H1 (cell line): ENCODE measurements around the gene DOCK3. TPM values are rescaled to one million over a fixed set of nuclear protein-coding genes. Genes with fewer than 3 reads are reported as not detected.

Source experiments
- CTCF ChIA-PET: fragments of 300-600 bp; sonication (Branson Sonifier 250); formaldehyde crosslinking; loops from one replicate; lab custom pipeline; 2021; ENCODE audit not compliant: partially characterized antibody; lab: Charles Lee
- POLR2A ChIA-PET: fragments of 300-600 bp; sonication (Branson Sonifier 250); formaldehyde crosslinking; loops from one replicate; lab custom pipeline; 2021; ENCODE audit warnings: inconsistent platforms; ENCODE audit not compliant: partially characterized antibody; lab: Charles Lee
- DNase-seq, 2 experiments: peaks; one replicate each; pipeline versions ENCODE4 v3.0.0 to v3.0.0-alpha.2; 2010 to 2022; ENCODE audit warnings: low spot score in 2 of 2, low read depth in 1 of 2, mixed read lengths in 1 of 2
- FAIRE-seq: peaks from 2 replicates; lab custom pipeline; 2011; peaks lifted over from hg19 to GRCh38; lab: Jason Lieb, UNC
- H2AFZ ChIP-seq: 2 replicates; pipeline ENCODE4 v1.8.1; 2012; ENCODE audit warnings: low read length, inconsistent platforms
- H2AK5ac ChIP-seq: 2 replicates; pipeline ENCODE4 v1.6.1; 2013; ENCODE audit warnings: low read depth, low read length
- H2BK120ac ChIP-seq: replicated peaks from 2 replicates; pipeline ENCODE3; 2013; ENCODE audit warnings: low read depth, low read length, inconsistent platforms
- H2BK12ac ChIP-seq: 2 replicates; pipeline ENCODE4 v1.6.1; 2013; ENCODE audit warnings: low read depth, low read length
- H2BK15ac ChIP-seq: 2 replicates; pipeline ENCODE4 v1.6.1; 2013; ENCODE audit warnings: low read length
- H2BK20ac ChIP-seq: 2 replicates; pipeline ENCODE4 v1.6.1; 2013; ENCODE audit warnings: low read length
- H2BK5ac ChIP-seq: 2 replicates; pipeline ENCODE4 v1.6.1; 2013; ENCODE audit warnings: low read depth, low read length
- H3K14ac ChIP-seq: 2 replicates; pipeline ENCODE4 v1.6.1; 2013; ENCODE audit warnings: inconsistent platforms; ENCODE audit not compliant: insufficient read length
- H3K18ac ChIP-seq: 2 replicates; pipeline ENCODE4 v1.6.1; 2013; ENCODE audit warnings: low read length; ENCODE audit errors: extremely low read depth
- H3K23ac ChIP-seq: 2 replicates; pipeline ENCODE4 v1.6.1; 2013; ENCODE audit warnings: inconsistent platforms; ENCODE audit not compliant: insufficient read length
- H3K23me2 ChIP-seq: 2 replicates; pipeline ENCODE4 v1.6.1; 2013; ENCODE audit warnings: low read depth, low read length
- H3K27ac ChIP-seq: 2 replicates; pipeline ENCODE4 v1.6.1; 2011; ENCODE audit warnings: low read depth, low read length, inconsistent platforms
- H3K27me3 ChIP-seq, 4 experiments: replicated peaks in 1 of 4; 1 replicate in 1 of 4; 2 replicates in 3 of 4; pipeline versions ENCODE4 v1.6.1 to v1.8.1; 2011 to 2013; ENCODE audit warnings: low read length in 3 of 4, mild to moderate bottlenecking in 3 of 4, inconsistent platforms in 2 of 4, mixed read lengths in 2 of 4, moderate library complexity in 1 of 4; ENCODE audit not compliant: control insufficient read depth in 3 of 4, insufficient read depth in 3 of 4; ENCODE audit errors: extremely low read depth in 1 of 4
- H3K36me3 ChIP-seq, 4 experiments: 2 replicates each; pipeline versions ENCODE4 v1.6.1 to v1.8.1; 2011 to 2013; ENCODE audit warnings: mild to moderate bottlenecking in 4 of 4, low read length in 3 of 4, moderate library complexity in 2 of 4, control low read depth in 1 of 4, inconsistent platforms in 1 of 4; ENCODE audit not compliant: insufficient read depth in 4 of 4, control insufficient read depth in 2 of 4
- H3K4ac ChIP-seq: replicated peaks from 2 replicates; pipeline ENCODE3; 2013; ENCODE audit warnings: low read length, low read depth, mixed read lengths, inconsistent platforms; ENCODE audit not compliant: insufficient read length
- H3K4me1 ChIP-seq, 4 experiments: replicated peaks in 1 of 4; 1 replicate in 1 of 4; 2 replicates in 3 of 4; pipeline versions ENCODE4 v1.6.1 to v1.8.1; 2011 to 2013; ENCODE audit warnings: low read length in 3 of 4, inconsistent platforms in 2 of 4, mixed read lengths in 1 of 4; ENCODE audit not compliant: insufficient read depth in 4 of 4, control insufficient read depth in 3 of 4
- H3K4me2 ChIP-seq, 2 experiments: 2 replicates each; pipeline versions ENCODE4 v1.6.1 to v1.8.1; 2011 to 2013; ENCODE audit warnings: low read depth in 2 of 2, low read length in 2 of 2, control low read depth in 1 of 2, inconsistent platforms in 1 of 2, mild to moderate bottlenecking in 1 of 2; ENCODE audit not compliant: insufficient read depth in 1 of 2
- H3K4me3 ChIP-seq, 4 experiments: fragments of 200-600, 300-600 bp in 1 of 4; sonication (generic), shearing (Covaris generic), sonication (Bioruptor Twin) in 1 of 4; 2 replicates each; pipeline versions ENCODE4 v1.5.1 to v1.8.1; 2011 to 2016; ENCODE audit warnings: low read length in 4 of 4, low read depth in 3 of 4, control low read depth in 2 of 4, inconsistent platforms in 2 of 4, mild to moderate bottlenecking in 2 of 4, mixed read lengths in 1 of 4, moderate library complexity in 1 of 4; ENCODE audit not compliant: insufficient read depth in 2 of 4; ENCODE audit errors: extremely low read depth in 1 of 4
- H3K56ac ChIP-seq: replicated peaks from 2 replicates; pipeline ENCODE3; 2013; ENCODE audit warnings: low read depth, mild to moderate bottlenecking, mixed read lengths, low read length, inconsistent platforms; ENCODE audit not compliant: insufficient read length
- H3K79me1 ChIP-seq: 2 replicates; pipeline ENCODE4 v1.6.1; 2013; ENCODE audit warnings: low read depth, low read length, control low read depth
- H3K79me2 ChIP-seq, 2 experiments: 2 replicates each; pipeline versions ENCODE4 v1.6.1 to v1.8.1; 2012 to 2013; ENCODE audit warnings: low read length in 2 of 2, mild to moderate bottlenecking in 2 of 2, inconsistent platforms in 1 of 2; ENCODE audit not compliant: insufficient read depth in 2 of 2, control insufficient read depth in 1 of 2
- H3K9ac ChIP-seq, 4 experiments: replicated peaks in 1 of 4; 1 replicate in 1 of 4; 2 replicates in 3 of 4; pipeline versions ENCODE4 v1.6.1 to v1.8.1; 2011 to 2013; ENCODE audit warnings: low read depth in 3 of 4, low read length in 3 of 4, control low read depth in 2 of 4, mild to moderate bottlenecking in 2 of 4, moderate library complexity in 2 of 4, inconsistent platforms in 1 of 4; ENCODE audit errors: extremely low read depth in 1 of 4
- H3K9me3 ChIP-seq, 2 experiments: 2 replicates each; pipeline versions ENCODE4 v1.6.1 to v1.8.1; 2012 to 2013; ENCODE audit warnings: mild to moderate bottlenecking in 2 of 2, moderate library complexity in 2 of 2, control low read depth in 1 of 2, inconsistent platforms in 1 of 2, low read depth in 1 of 2, low read length in 1 of 2, mixed read lengths in 1 of 2; ENCODE audit not compliant: insufficient read depth in 2 of 2
- H4K20me1 ChIP-seq, 2 experiments: replicated peaks in 1 of 2; 2 replicates each; pipeline versions ENCODE3 to v1.8.1; 2011 to 2013; ENCODE audit warnings: inconsistent platforms in 2 of 2, low read length in 2 of 2, mild to moderate bottlenecking in 1 of 2; ENCODE audit not compliant: insufficient read depth in 2 of 2, control insufficient read depth in 1 of 2
- H4K5ac ChIP-seq: 2 replicates; pipeline ENCODE4 v1.6.1; 2013; ENCODE audit warnings: low read length, low read depth, mixed read lengths, inconsistent platforms; ENCODE audit not compliant: insufficient read length
- H4K8ac ChIP-seq: 2 replicates; pipeline ENCODE4 v1.8.0; 2013; ENCODE audit warnings: mild to moderate bottlenecking, moderate library complexity, low read length, inconsistent platforms; ENCODE audit not compliant: insufficient read depth; ENCODE audit errors: extremely low read depth
- H4K91ac ChIP-seq: replicated peaks from 2 replicates; pipeline ENCODE3; 2013; ENCODE audit warnings: low read length, mixed read lengths, inconsistent platforms; ENCODE audit not compliant: insufficient read length
- CEBPB ChIP-seq: IDR thresholded peaks from 2 replicates; pipeline ENCODE4 v1.6.1; 2012; ENCODE audit warnings: low read depth, low read length
- CHD1 ChIP-seq: IDR thresholded peaks from 2 replicates; pipeline ENCODE4 v1.6.1; 2012; ENCODE audit warnings: low read depth, low read length, improper control_type of control experiment
- FOSL1 ChIP-seq: IDR thresholded peaks from 2 replicates; pipeline ENCODE4 v1.6.1; 2011; ENCODE audit warnings: mild to moderate bottlenecking, low read depth, low read length, moderate library complexity; ENCODE audit not compliant: insufficient read depth
- KDM5A ChIP-seq: fragments of 200-600 bp; IDR thresholded peaks from 2 replicates; pipeline ENCODE4 v1.7.1; 2012; ENCODE audit warnings: mild to moderate bottlenecking, low read length, inconsistent platforms, mixed read lengths
- PHF8 ChIP-seq: fragments of 200-600 bp; sonication (generic); conservative IDR thresholded peaks from 2 replicates; pipeline ENCODE4 v1.7.1; 2012; ENCODE audit warnings: low read depth, mild to moderate bottlenecking, inconsistent platforms, low read length, moderate library complexity
- POU5F1 ChIP-seq: IDR thresholded peaks from 2 replicates; pipeline ENCODE4 v1.6.1; 2011; ENCODE audit warnings: low read depth, mild to moderate bottlenecking, low read length, moderate library complexity
- SP2 ChIP-seq: IDR thresholded peaks from 2 replicates; pipeline ENCODE4 v1.6.1; 2012; ENCODE audit warnings: mild to moderate bottlenecking, low read length, inconsistent platforms
- TEAD4 ChIP-seq: IDR thresholded peaks from 2 replicates; pipeline ENCODE4 v1.6.1; 2012; ENCODE audit warnings: low read depth, low read length, inconsistent platforms, mixed read lengths
- YY1 ChIP-seq: IDR thresholded peaks from 2 replicates; pipeline ENCODE4 v1.6.1; 2011; ENCODE audit warnings: low read depth, mild to moderate bottlenecking, low read length
- WGBS, 2 experiments: shearing (Covaris generic) in 1 of 2; methylation state at CpG; one replicate each; pipeline versions ENCODE4 v1.1.6 to v1.1.7; 2013 to 2015; ENCODE audit warnings: low lambda C conversion rate in 2 of 2, mixed read lengths in 2 of 2, inconsistent platforms in 1 of 2, low coverage in 1 of 2, missing lambda C conversion rate in 1 of 2; ENCODE audit not compliant: insufficient replicate concordance in 2 of 2, insufficient coverage in 1 of 2, insufficient read length in 1 of 2; ENCODE audit errors: extremely low coverage in 1 of 2, missing lambda C conversion rate in 1 of 2; 5-methylcytosine and 5-hydroxymethylcytosine counted together
- polyA plus RNA-seq, 7 experiments: library from polyadenylated mRNA; depleted of rRNA in 3 of 7; stranded (reverse) in 5 of 7; unstranded in 2 of 7; fragments of >200 nt in 5 of 7; fragments of 200-250 nt in 2 of 7; gene quantifications; 1 replicate in 5 of 7; 2 replicates in 1 of 7; 4 replicates in 1 of 7; pipeline versions ENCODE4 v1.2.1 to v1.2.3, GENCODE V29; 2011 to 2013; ENCODE audit warnings: missing spikeins in 2 of 7, mixed read lengths in 2 of 7
- total RNA-seq: library from RNA; stranded (reverse); fragmentation: NEBNext Ultra II Directional; extraction: Animal tissue kit (Norgen Biotek cat#: 25700); gene quantifications from 2 replicates; pipeline ENCODE4 v1.2.1, GENCODE V29; 2021
- TF ChIP-seq, protein P1 (sequence below): IDR thresholded peaks from 2 replicates; pipeline ENCODE4 v1.6.1; 2012; ENCODE audit warnings: inconsistent platforms

The DOCK3 gene
- total and polyA plus RNA-seq, 2 of the 8 experiments (the other 6 are each of a cell fraction or from before 2014, with no cell fraction given), result 2.7 to 5.0 TPM

DNA sequence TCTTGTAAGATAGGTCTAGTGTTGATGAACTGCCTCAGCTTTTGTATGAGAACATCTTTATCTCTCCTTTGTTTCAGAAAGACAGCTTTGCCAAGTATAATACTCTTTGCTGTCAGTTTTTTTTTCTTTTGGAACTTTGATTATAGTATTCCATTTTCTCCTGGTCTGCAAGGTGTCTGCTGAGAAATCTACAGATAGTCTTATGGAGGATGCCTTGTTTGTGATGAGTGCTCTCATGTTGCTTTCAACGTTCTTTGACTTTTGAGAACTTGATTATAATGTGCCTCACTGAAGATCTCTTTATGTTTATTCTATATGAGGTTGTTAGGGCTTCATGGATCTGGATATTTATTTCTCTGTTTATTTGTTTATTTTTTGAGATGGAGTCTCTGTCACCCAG, 60.3 kb downstream of the DOCK3 start:
- H3K56ac ChIP-seq, result no peak overlapping the region
- H3K9me3 ChIP-seq, result peaks cover 0 to 3% of the 10 kb centered on the region in 2 experiments; a peak in 1 of 4 replicates
- H3K4me3 ChIP-seq, result no peak overlapping the region
- 58% methylated on average over 1 of the region's 1 CpG; no CpG with 5 or more reads in 1 of the 2 experiments for WGBS, 2 experiments
- no peak overlapping the region for H3K4ac ChIP-seq
- H4K20me1 ChIP-seq, result no peaks in the 10 kb centered on the region
- H2BK20ac ChIP-seq, result no peak overlapping the region
- DNase-seq, result no peak
- no peak overlapping the region for H4K8ac ChIP-seq
- TF ChIP-seq FOSL1 (no peak), SP2 (no peak), TEAD4 (no peak), CHD1 (no peak), CEBPB (no peak), KDM5A (no peak), POU5F1 (no peak), YY1 (no peak), PHF8 (no peak)
- TF ChIP-seq, protein P1, sequence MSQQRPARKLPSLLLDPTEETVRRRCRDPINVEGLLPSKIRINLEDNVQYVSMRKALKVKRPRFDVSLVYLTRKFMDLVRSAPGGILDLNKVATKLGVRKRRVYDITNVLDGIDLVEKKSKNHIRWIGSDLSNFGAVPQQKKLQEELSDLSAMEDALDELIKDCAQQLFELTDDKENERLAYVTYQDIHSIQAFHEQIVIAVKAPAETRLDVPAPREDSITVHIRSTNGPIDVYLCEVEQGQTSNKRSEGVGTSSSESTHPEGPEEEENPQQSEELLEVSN, result no peak
- TF ChIP-seq, all 59 proteins: peak for 0
- FAIRE-seq, result no peak
- H2BK5ac ChIP-seq, result no peak overlapping the region
- ChIA-PET CTCF (interaction anchor here (1.6 kb wide), 1 partner anchor 59 kb away, joined by 3 read pairs; no protein-coding TSS in a partner anchor), POLR2A (no interaction called here)
- no peak overlapping the region for H3K18ac ChIP-seq
- H2BK120ac ChIP-seq, result no peak overlapping the region
- H2AFZ ChIP-seq, result no peak overlapping the region
- H3K14ac ChIP-seq, result no peak overlapping the region
- no peak overlapping the region for H2BK15ac ChIP-seq
- H3K79me1 ChIP-seq, result no peaks in the 10 kb centered on the region
- H3K27ac ChIP-seq, result no peak overlapping the region
- H3K36me3 ChIP-seq, result no peaks in the 10 kb centered on the region
- H3K23me2 ChIP-seq, result no peaks in the 10 kb centered on the region; the same call in 1 of the 2 replicates
- H3K9ac ChIP-seq, result no peak overlapping the region
- no peak overlapping the region for H4K91ac ChIP-seq
- no peaks in the 10 kb centered on the region for H3K27me3 ChIP-seq
- no peak overlapping the region for H2AK5ac ChIP-seq
- no peak overlapping the region for H2BK12ac ChIP-seq
- no peak overlapping the region for H3K4me2 ChIP-seq
- peaks cover 3 to 8% (median 6%) of the 10 kb centered on the region in 4 experiments; a peak in 4 of 7 replicates for H3K4me1 ChIP-seq
- no peak overlapping the region for H3K23ac ChIP-seq
- H4K5ac ChIP-seq, result no peak overlapping the region
- peaks cover 0 to 33% of the 10 kb centered on the region in 2 experiments; a peak in 2 of 4 replicates for H3K79me2 ChIP-seq
